Lower lobe of right lung (tissue), 2 donors: ENCODE measurements around the gene IKZF5. TPM values are rescaled to one million over a fixed set of nuclear protein-coding genes. Genes with fewer than 3 reads are reported as not detected.

Source experiments
- ATAC-seq, 2 donors: fragments of 200-7000 bp; cut with Tn5 transposase; one replicate each; pipeline ENCODE4 v1.9.1; 2020 to 2022; ENCODE audit warnings: mild to moderate bottlenecking in 2 of 2, moderate library complexity in 2 of 2
- DNase-seq: peaks from one replicate; pipeline ENCODE4 v3.0.0-alpha.2; 2020
- H3K27ac ChIP-seq: fragments of 200-600 bp; one replicate; pipeline ENCODE4 v1.8.0; 2022
- H3K27me3 ChIP-seq: fragments of 200-600 bp; one replicate; pipeline ENCODE4 v1.8.0; 2022; ENCODE audit warnings: low read depth
- H3K36me3 ChIP-seq: fragments of 200-600 bp; one replicate; pipeline ENCODE4 v1.8.0; 2022; ENCODE audit warnings: mild to moderate bottlenecking
- H3K4me1 ChIP-seq: fragments of 200-600 bp; one replicate; pipeline ENCODE4 v1.8.0; 2022
- H3K4me3 ChIP-seq: fragments of 200-600 bp; one replicate; pipeline ENCODE4 v1.8.0; 2022; ENCODE audit warnings: mild to moderate bottlenecking
- H3K9me3 ChIP-seq: fragments of 200-600 bp; one replicate; pipeline ENCODE4 v1.8.0; 2022
- CTCF ChIP-seq: fragments of 200-600 bp; IDR thresholded peaks from one replicate; pipeline ENCODE4 v1.8.0; 2022; ENCODE audit warnings: antibody characterized with exemption, mild to moderate bottlenecking
- intact Hi-C: fragments of 100-400 bp; cut with DNase I; formaldehyde crosslinking; loops from one replicate; pipeline ENCODE4 v1.11.0; 2022
- total RNA-seq: library from RNA; stranded (reverse); fragmentation: NEBNext Ultra II Directional; extraction: Animal tissue kit (Norgen Biotek cat#: 25700); gene quantifications from one replicate; pipeline ENCODE4 v1.2.1, GENCODE V29; 2021
- donor health status: DM: no; HTN: yes; CAD: no; lungs with severe emphysema.

The IKZF5 gene
- total RNA-seq, 1 donor from 2014 or later = 20.1 TPM

- ATAC-seq (peak; percentile 70 to 81), DNase-seq (peak; percentile 50)
- Histone ChIP-seq H3K9me3 (no peaks in the 10 kb centered on the region), H3K4me3 (peak overlapping the region; percentile 96), H3K4me1 (peaks cover 52% of the 10 kb centered on the region), H3K27me3 (no peaks in the 10 kb centered on the region), H3K36me3 (peaks cover 6% of the 10 kb centered on the region), H3K27ac (peak overlapping the region; percentile 95)
- no peak for TF ChIP-seq CTCF
- intact Hi-C loops = no loop called here
Observed at GRCh38 chr10:123007558-123008354, 839 bp downstream of the IKZF5 start.

- intact Hi-C loops = no loop called here
- no peaks in the 10 kb centered on the region for H3K9me3 ChIP-seq
- peaks cover 37% of the 10 kb centered on the region for H3K4me1 ChIP-seq
Observed at GRCh38 chr10:123004298-123004697, 4.3 kb downstream of the IKZF5 start.

GRCh38 chr10:123001370-123001769, 7.2 kb downstream of the IKZF5 start:
- peaks cover 26% of the 10 kb centered on the region for H3K36me3 ChIP-seq
- TF ChIP-seq CTCF = no peak
- H3K4me1 ChIP-seq = peaks cover 24% of the 10 kb centered on the region
- H3K4me3 ChIP-seq = no peak overlapping the region
- no peak for ATAC-seq
- H3K27me3 ChIP-seq = no peaks in the 10 kb centered on the region
- H3K9me3 ChIP-seq = no peaks in the 10 kb centered on the region
- intact Hi-C loops = no loop called here
- no peak for DNase-seq
- no peak overlapping the region for H3K27ac ChIP-seq

More at GRCh38 chr10:123004298-123004697, 4.3 kb downstream of the IKZF5 start:
- ATAC-seq = no peak
- Histone ChIP-seq H3K27me3 (no peaks in the 10 kb centered on the region), H3K27ac (no peak overlapping the region), H3K4me3 (no peak overlapping the region), H3K36me3 (peaks cover 6% of the 10 kb centered on the region)
- DNase-seq = no peak
- TF ChIP-seq CTCF = no peak

GRCh38 chr10:123000155-123000554, 8.4 kb downstream of the IKZF5 start:
- Histone ChIP-seq H3K9me3 (no peaks in the 10 kb centered on the region), H3K27me3 (no peaks in the 10 kb centered on the region), H3K4me3 (no peak overlapping the region), H3K27ac (no peak overlapping the region), H3K4me1 (peaks cover 19% of the 10 kb centered on the region), H3K36me3 (peaks cover 32% of the 10 kb centered on the region)
- DNase-seq = no peak
- intact Hi-C loops = no loop called here
- ATAC-seq = no peak
- TF ChIP-seq CTCF = no peak

- no peaks in the 10 kb centered on the region for H3K9me3 ChIP-seq
- H3K27me3 ChIP-seq = no peaks in the 10 kb centered on the region
- DNase-seq = no peak
- H3K4me3 ChIP-seq = no peak overlapping the region
- intact Hi-C loops = no loop called here
- peaks cover 13% of the 10 kb centered on the region for H3K4me1 ChIP-seq
- no peak for TF ChIP-seq CTCF
- no peak overlapping the region for H3K27ac ChIP-seq
- peaks cover 40% of the 10 kb centered on the region for H3K36me3 ChIP-seq
- ATAC-seq = no peak
Observed at GRCh38 chr10:122999347-122999746, 9.2 kb downstream of the IKZF5 start.
